GM19324 (cell line): ENCODE results near the gene TET1.
"Not testable (repeated sequence)": the region's sequence is repeated elsewhere in the genome, so short reads cannot be mapped to it uniquely, and the experiment has no call there.

Experiments used
- ATAC-seq: cut with Tn5 transposase; IDR thresholded peaks from one replicate; pipeline ENCODE4 v1.9.1; 2021; ENCODE audit warnings: mild to moderate bottlenecking, moderate library complexity; ENCODE audit not compliant: unreplicated experiment, low FRiP score

TET1 gene

GRCh38 chr10:68560186-68560942, at the start of gene TET1:
Gene TET1, plus strand, starts transcription at chr10:68560337. Its CDS starts 12,002 bp downstream, at chr10:68572339.
- no peak for ATAC-seq

GRCh38 chr10:68516216-68516615, 43.9 kb upstream of the TET1 start:
- not testable (repeated sequence) for ATAC-seq

GRCh38 chr10:68516766-68517165, 43.4 kb upstream of the TET1 start:
- ATAC-seq = no peak

GRCh38 chr10:68517188-68517587, 42.9 kb upstream of the TET1 start:
- ATAC-seq = no peak

- not testable (repeated sequence) for ATAC-seq
Observed at GRCh38 chr10:68518609-68519008, 41.5 kb upstream of the TET1 start.

- ATAC-seq = not testable (repeated sequence)
Observed at GRCh38 chr10:68525490-68526038, 34.6 kb upstream of the TET1 start.

- ATAC-seq = no peak
Observed at GRCh38 chr10:68526634-68527307, 33.4 kb upstream of the TET1 start.

GRCh38 chr10:68536973-68537372, 23.2 kb upstream of the TET1 start:
- ATAC-seq = no peak

GRCh38 chr10:68537796-68538195, 22.3 kb upstream of the TET1 start:
- no peak for ATAC-seq

GRCh38 chr10:68543004-68543918, 16.9 kb upstream of the TET1 start:
- ATAC-seq = no peak

GRCh38 chr10:68550747-68551411, 9.3 kb upstream of the TET1 start:
- ATAC-seq = peak; percentile 49

- no peak for ATAC-seq
Observed at GRCh38 chr10:68553138-68553537, 7.0 kb upstream of the TET1 start.

- ATAC-seq = no peak
Observed at GRCh38 chr10:68553599-68553998, 6.5 kb upstream of the TET1 start.

GRCh38 chr10:68558478-68558877, 1.7 kb upstream of the TET1 start:
- no peak for ATAC-seq

GRCh38 chr10:68559251-68559650, 886 bp upstream of the TET1 start:
- no peak for ATAC-seq

- no peak for ATAC-seq
Observed at GRCh38 chr10:68559841-68560185, 324 bp upstream of the TET1 start.

GRCh38 chr10:68560943-68561864, 1.1 kb downstream of the TET1 start:
- no peak for ATAC-seq

- no peak for ATAC-seq
Observed at GRCh38 chr10:68561865-68562649, 1.9 kb downstream of the TET1 start.
